Suprapubic skin (tissue), 4 donors: ENCODE measurements around the gene STPG3. TPM values are rescaled to one million over a fixed set of nuclear protein-coding genes. Genes with fewer than 3 reads are reported as not detected.

Source experiments
- DNase-seq, 2 donors: peaks; one replicate each; pipeline ENCODE4 v3.0.0-alpha.2; 2019; ENCODE audit warnings: low spot score in 2 of 2
- H3K27ac ChIP-seq: fragments of 200-600 bp; sonication (generic); one replicate; pipeline ENCODE4 v1.5.1; 2019
- H3K27me3 ChIP-seq: fragments of 200-600 bp; sonication (generic); one replicate; pipeline ENCODE4 v1.5.1; 2019
- H3K36me3 ChIP-seq: fragments of 200-600 bp; sonication (generic); one replicate; pipeline ENCODE4 v1.5.1; 2019
- H3K4me1 ChIP-seq: fragments of 200-600 bp; sonication (generic); one replicate; pipeline ENCODE4 v1.5.1; 2019
- H3K4me3 ChIP-seq: fragments of 200-600 bp; sonication (generic); one replicate; pipeline ENCODE4 v1.5.1; 2019; ENCODE audit warnings: mild to moderate bottlenecking
- H3K9me3 ChIP-seq: fragments of 200-600 bp; sonication (generic); one replicate; pipeline ENCODE4 v1.5.1; 2019
- EP300 ChIP-seq: sonication (generic); formaldehyde crosslinking; IDR thresholded peaks from one replicate; pipeline ENCODE4 v1.6.1; 2017; ENCODE audit warnings: antibody characterized with exemption
- POLR2A ChIP-seq, 2 donors: fragments of 450-650 bp; IDR thresholded peaks; one replicate each; pipeline ENCODE4 v1.6.1; 2017; ENCODE audit warnings: antibody characterized with exemption in 2 of 2, mild to moderate bottlenecking in 2 of 2, moderate library complexity in 2 of 2
- POLR2AphosphoS5 ChIP-seq, 3 donors: sonication (generic); formaldehyde crosslinking; IDR thresholded peaks; one replicate each; pipeline ENCODE4 v1.6.1; 2017; ENCODE audit warnings: antibody characterized with exemption in 3 of 3
- WGBS: methylation state at CpG from one replicate; pipeline ENCODE4 v1.1.5; 2018; 5-methylcytosine and 5-hydroxymethylcytosine counted together
- total RNA-seq, 4 donors: library from RNA; depleted of rRNA; stranded (reverse); fragments of >200 nt; gene quantifications; one replicate each; pipeline ENCODE4 v1.1.0, GENCODE V29; 2016
- TF ChIP-seq, protein P1 (sequence below), 2 donors: fragments of 200-600 bp in 1 of 2; fragments of 450-650 bp in 1 of 2; sonication (generic) in 1 of 2; IDR thresholded peaks; one replicate each; pipeline ENCODE4 v1.5.1; 2016 to 2019; ENCODE audit warnings: antibody characterized with exemption in 2 of 2, mild to moderate bottlenecking in 1 of 2, moderate library complexity in 1 of 2

Gene STPG3
- total RNA-seq, 4 donors from 2014 or later: 1.2 TPM; not detected in 3

DNA sequence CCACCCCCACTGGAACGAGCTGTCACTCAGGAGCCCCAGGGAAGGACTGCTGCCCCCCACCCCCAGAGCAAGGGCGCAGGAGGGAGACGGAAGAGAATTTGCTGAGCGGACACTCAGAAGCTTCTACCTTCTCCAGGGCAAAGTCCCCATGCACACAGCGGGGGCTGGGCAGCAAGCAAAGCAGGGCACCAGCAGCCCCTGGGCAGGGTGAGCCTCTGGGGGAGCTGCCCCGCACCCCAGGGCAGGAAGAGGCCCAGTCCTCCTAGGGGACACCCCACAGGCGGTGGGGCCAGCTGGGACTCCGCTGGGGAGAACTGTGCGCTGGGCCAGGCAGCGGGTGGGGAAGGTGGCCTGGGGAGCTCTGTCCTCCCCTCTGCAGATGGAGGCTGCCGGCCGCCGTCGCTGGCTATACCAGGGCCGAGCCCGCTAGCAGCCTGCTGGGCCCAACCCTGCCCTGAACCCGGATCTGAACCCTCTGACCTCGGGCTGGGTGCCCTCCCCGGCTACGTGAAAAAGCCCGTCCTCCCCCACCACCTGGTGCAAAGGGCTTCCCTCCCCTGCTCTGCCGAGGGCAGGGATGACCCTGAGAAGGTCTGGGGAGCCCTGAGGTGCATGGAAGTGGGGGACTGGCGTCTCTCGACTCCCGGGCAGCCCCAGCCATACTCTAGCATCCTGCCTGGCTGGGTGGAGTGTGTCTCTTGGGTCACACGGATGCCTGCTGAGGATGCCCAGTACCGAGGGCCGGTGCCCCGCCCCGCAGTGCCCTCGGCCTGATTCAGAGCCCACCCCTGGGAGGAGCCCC lies 21.0 kb upstream of the STPG3 start:
- 64% methylated on average over 8 of the region's 31 CpGs for WGBS
- TF ChIP-seq, protein P1, sequence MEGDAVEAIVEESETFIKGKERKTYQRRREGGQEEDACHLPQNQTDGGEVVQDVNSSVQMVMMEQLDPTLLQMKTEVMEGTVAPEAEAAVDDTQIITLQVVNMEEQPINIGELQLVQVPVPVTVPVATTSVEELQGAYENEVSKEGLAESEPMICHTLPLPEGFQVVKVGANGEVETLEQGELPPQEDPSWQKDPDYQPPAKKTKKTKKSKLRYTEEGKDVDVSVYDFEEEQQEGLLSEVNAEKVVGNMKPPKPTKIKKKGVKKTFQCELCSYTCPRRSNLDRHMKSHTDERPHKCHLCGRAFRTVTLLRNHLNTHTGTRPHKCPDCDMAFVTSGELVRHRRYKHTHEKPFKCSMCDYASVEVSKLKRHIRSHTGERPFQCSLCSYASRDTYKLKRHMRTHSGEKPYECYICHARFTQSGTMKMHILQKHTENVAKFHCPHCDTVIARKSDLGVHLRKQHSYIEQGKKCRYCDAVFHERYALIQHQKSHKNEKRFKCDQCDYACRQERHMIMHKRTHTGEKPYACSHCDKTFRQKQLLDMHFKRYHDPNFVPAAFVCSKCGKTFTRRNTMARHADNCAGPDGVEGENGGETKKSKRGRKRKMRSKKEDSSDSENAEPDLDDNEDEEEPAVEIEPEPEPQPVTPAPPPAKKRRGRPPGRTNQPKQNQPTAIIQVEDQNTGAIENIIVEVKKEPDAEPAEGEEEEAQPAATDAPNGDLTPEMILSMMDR (IDR thresholded peaks at IDR 0.05): no peak
- TF ChIP-seq EP300 (no peak), POLR2A (IDR thresholded peaks at IDR 0.05) (no peak), POLR2AphosphoS5 (IDR thresholded peaks at IDR 0.05) (no peak)
- H3K27me3 ChIP-seq: peaks cover 70% of the 10 kb centered on the region
- no peaks in the 10 kb centered on the region for H3K36me3 ChIP-seq
- no peak overlapping the region for H3K4me3 ChIP-seq
- H3K27ac ChIP-seq: no peak overlapping the region
- H3K4me1 ChIP-seq: peaks cover 28% of the 10 kb centered on the region
- H3K9me3 ChIP-seq: no peaks in the 10 kb centered on the region
- DNase-seq: no peak

DNA sequence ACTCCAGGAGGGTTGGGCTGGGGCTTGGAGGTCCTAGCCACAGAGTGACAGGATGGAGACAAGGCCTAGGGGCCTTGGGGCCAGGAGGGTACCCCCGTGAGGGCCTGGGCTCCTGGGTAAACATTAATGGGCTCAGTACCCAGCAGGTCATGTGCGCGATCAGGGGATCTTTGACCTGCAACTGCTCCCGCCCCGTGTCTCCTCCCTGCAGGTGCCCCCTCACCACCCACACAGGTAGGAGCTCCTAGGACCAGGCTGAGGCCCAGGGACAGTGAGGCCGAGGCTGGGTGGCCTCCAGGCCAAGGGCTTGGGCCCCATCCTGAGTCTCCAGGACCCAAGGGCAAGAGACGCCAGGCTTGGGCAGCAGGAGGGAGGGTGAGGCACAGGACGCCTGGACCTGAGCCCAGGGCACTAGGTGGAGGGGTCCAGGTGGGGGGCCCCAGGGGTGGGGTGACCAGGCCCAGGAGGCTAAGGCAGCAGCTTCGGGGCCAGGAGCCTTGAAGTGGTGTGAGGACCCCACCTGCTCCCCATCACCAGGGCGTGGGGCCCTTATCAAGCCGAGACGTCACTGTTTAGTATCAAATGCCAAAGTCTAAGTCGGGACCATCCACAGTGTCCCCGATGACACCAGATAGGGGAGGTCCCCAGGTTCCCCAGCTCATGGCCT lies 20.2 kb upstream of the STPG3 start, which contains the start of gene SLC34A3:
SLC34A3 (plus strand) TSS at position 197 of the 667 bp plus-strand sequence. CDS start 802 bp downstream, outside the sequence.
- Histone ChIP-seq H3K27me3 (peaks cover 78% of the 10 kb centered on the region), H3K4me1 (peaks cover 21% of the 10 kb centered on the region), H3K27ac (no peak within 1 kb of the TSS), H3K36me3 (no peaks in the 10 kb centered on the region), H3K4me3 (no peak within 1 kb of the TSS), H3K9me3 (no peaks in the 10 kb centered on the region)
- no CpG with 5 or more reads among the region's 14 CpGs for WGBS
- no peak for DNase-seq
- TF ChIP-seq POLR2A (IDR thresholded peaks at IDR 0.05): no peak
- TF ChIP-seq POLR2AphosphoS5 (IDR thresholded peaks at IDR 0.05): no peak
- TF ChIP-seq, protein P1 (IDR thresholded peaks at IDR 0.05): no peak
- TF ChIP-seq EP300: no peak

DNA sequence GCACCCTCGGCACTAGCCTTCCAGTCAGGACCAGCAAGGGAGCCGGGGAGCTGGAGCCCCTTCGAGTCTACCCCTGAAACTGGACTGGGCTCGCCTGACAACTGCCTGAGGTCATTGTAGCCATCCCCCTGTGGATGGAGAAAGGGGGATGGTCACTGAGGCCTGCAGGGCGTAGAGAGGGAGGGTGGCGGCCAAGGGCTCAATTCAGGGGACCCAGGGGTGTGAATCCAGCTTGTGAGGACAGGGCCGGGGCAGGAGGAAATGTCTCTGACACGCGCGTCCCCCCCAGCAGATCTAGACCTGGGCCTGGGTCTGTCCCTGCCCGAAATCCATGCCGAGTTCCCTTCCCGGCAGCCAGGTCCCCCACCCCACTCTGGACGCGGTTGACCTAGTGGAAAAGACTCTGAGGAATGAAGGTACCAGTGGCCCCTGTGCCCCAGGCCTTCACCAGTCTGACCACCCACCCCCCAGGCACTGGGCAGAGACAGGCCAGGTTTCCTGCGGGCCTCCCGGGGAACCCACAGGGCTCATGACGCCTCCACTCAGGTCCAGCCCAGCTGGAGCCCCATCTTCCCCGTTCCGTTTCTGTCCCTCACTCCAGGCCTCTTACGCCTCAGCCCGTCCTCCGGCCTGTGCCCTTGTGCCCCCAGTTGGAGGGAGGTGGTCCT lies 19.6 kb upstream of the STPG3 start:
- TF ChIP-seq EP300 (no peak), POLR2AphosphoS5 (IDR thresholded peaks at IDR 0.05) (no peak), POLR2A (IDR thresholded peaks at IDR 0.05) (no peak)
- TF ChIP-seq, protein P1 (IDR thresholded peaks at IDR 0.05): no peak
- H3K27me3 ChIP-seq: peaks cover 80% of the 10 kb centered on the region

GRCh38 chr9:137232101-137232500 lies 19.0 kb upstream of the STPG3 start:
- no peak overlapping the region for H3K27ac ChIP-seq
- H3K27me3 ChIP-seq: peaks cover 80% of the 10 kb centered on the region

More for the DNA sequence above, 19.6 kb upstream of the STPG3 start:
- no peak overlapping the region for H3K4me3 ChIP-seq
- no peaks in the 10 kb centered on the region for H3K9me3 ChIP-seq
- no peak overlapping the region for H3K27ac ChIP-seq
- no peaks in the 10 kb centered on the region for H3K36me3 ChIP-seq
- 76% methylated on average over 19 of the region's 23 CpGs for WGBS
- H3K4me1 ChIP-seq: peaks cover 22% of the 10 kb centered on the region
- no peak for DNase-seq

More at GRCh38 chr9:137232101-137232500, 19.0 kb upstream of the STPG3 start:
- TF ChIP-seq, protein P1 (IDR thresholded peaks at IDR 0.05): no peak
- TF ChIP-seq POLR2A (IDR thresholded peaks at IDR 0.05): no peak
- no peak for TF ChIP-seq EP300
- no peak for TF ChIP-seq POLR2AphosphoS5 (IDR thresholded peaks at IDR 0.05)
- no peak for DNase-seq
- Histone ChIP-seq H3K9me3 (no peaks in the 10 kb centered on the region), H3K4me1 (peaks cover 22% of the 10 kb centered on the region), H3K36me3 (no peaks in the 10 kb centered on the region), H3K4me3 (no peak overlapping the region)
- WGBS: 57% methylated on average over 10 of the region's 10 CpGs
